Measurements from ENCODE around the gene FAM222A. TPM values are rescaled to one million over a fixed set of nuclear protein-coding genes. Genes with fewer than 3 reads are reported as not detected.
A peak's percentile ranks its signal among the peaks of the same experiment; 100 is the strongest.

The FAM222A gene
- total RNA-seq, 1 donor from 2014 or later, result 11.0 TPM

DNA sequence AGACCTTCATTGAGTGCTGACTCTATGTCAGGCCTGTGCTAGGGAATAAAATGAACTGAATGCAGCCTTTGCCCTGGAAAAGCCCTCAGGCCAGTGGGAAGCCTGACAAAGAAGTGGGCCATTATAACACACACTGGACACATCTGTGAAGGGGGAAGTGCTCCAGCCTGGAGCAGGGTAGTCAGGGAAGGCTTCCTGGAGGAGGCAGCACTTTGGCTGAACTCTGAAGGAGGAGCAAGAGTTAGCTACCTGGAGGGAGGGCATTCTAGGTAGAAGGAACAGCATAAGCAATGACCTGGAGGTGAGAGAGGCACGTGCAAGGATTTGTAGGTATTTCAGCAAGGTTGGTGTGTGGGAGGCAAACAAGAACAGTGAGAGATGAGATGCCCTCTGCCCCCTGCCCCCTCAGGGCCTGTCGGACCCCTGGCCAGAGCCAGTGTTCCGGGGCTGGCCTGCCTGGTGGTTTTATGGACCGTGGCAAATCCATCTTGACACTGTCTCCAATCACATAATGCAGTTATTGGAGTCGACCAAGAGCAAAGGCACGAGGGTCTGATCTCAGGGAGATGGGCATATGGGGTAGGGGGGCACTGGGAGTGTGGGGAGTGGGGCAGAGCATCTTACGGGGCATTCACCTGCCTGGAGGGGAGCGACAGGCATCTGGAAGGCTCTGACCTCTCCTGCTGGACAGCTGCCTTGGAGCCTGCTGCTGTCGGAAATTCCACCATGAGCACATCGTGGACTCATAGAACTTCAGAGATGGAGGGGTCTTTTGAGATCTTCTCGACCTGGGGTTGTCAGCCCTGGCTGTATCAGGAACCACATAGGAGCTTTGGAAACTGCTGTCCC, 2.7 kb upstream of the FAM222A start:
- peak; percentile 30 for DNase-seq (ENCODE audit: low spot score)

DNA sequence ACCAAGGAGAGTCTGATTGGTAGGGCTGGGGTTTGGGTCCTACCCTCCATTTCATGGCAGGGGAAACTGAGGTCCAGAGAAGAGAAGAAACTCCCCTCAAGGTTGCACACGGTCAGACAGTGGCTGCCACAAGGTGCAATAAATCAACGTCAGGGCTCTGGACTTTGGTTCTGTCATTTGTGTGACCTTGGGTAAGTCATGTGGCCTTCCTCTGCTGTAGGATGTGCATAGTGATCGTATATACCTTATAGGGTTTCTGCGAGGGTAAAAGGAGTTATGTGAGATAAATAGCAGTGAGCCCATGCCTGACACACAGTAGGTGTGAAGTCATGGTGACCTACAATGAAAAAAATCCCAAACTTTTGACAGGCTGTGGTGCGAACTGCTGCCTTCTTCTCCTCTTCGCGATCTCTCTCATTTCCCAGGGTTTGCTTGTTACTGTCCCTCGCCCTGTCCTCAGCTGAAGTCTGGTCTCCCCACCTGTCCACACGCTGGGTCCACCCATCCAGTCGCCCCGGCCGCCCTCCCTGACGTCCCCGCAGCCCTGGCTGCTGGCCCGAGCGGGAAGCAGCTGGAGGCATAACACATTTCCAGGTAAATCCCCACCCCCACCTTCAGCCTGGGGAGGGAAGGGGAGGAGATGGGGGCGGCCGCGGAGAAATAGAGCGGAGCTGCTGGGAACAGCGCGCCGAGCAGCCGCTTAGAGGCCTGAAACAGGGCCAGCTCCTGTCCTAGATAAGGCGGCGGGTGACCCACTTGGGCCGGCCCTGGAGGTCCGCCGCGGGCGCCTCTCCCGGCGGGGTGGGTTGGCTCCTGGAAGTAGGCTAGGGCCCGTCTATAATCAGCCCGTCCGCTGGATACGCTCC, 1.8 kb upstream of the FAM222A start:
- no peak for DNase-seq (ENCODE audit: low spot score)

DNA sequence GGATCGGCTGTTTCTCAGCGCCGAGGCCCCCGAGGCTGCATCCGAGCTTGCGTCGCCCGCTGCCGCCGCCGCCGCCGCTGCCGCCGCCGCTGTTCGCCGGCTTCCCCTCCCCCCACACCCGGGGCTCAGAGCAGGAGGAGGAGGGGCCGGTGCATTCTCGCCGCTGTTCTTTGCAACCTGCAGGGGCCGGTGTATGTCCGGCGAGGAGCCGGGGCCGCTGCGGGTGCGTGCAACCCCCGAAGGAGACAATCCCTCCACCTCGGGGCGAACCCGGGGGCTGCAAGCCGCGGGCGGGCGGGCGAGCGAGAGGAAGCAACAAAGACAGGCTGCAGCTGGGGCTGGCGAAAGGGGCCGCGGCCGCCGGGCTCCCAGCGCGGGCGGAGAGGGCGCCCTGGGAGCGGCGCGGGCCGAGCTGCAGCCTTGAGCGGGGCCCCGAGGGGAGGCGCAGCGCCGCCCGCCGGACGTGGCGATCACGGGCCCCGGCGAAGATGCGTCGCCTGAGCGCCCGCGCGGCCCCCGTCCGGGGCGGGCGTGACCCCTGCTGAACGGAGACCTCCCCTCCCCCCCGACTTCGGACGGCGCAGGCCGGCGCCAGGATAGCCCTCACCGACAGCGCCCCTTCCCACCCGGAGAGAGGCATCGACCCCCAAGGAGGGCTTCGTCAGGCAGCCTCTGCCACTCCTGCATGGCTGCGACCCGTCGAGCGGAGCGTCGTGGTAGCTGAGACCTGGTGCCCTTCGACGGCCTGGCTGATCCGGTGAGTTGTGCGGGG, 702 bp downstream of the FAM222A start:
- DNase-seq (ENCODE audit: low spot score), result peak; percentile 58

DNA sequence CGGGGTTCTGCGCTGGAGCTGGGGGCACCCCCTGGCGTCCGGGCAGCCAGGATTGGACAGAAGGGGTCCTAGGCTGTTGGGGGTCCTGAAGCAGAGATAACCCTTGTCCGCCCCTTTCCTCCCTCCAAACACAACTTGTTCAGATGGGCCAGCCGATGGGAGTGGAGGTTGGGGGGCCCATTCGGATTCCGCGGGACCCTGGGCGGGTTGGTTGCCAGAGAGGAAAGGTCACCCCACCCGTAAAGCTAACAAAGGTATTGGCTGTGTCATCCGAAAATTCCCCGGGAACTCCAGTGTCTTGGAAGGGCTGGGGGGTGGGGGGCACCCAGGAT, 1.3 kb downstream of the FAM222A start:
- DNase-seq (ENCODE audit: low spot score), result no peak

DNA sequence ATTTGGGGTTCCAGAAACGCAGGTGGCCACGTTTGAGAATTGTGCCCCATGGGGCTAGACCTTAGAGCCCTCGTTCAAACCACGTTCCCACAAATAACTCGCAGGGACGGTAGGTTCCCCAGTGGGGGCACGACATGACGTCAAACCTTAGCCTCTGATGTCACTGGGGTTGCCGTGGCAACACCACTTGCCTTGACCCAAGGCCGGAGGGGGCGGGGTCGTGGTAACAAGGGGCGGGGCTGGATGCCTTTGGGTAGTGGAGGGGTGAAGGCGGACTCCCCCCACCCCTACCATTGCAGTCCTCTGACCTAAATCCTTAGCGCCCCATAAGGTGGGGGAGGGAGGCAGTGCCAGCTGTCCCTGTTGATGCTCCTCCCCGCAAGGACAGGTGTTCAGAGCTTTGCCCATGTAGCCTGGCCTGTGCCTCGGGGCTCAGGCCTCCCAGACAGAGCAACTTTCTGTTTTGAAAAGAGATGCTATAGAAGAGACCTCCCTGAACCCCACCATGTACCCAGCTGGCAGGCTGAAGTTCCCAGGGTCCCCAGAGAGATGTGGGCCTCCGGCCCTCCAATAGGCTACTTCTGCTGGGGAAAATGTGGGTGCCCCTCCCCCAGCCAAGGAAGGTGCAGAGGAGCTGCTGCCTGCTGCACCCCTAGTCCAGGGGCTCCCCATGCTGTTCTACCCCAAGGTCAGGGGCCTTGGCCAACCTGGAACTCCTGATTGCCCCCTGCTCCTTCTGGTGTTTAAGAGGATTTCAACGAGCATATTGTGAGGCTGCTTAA, 1.9 kb downstream of the FAM222A start:
- DNase-seq (ENCODE audit: low spot score), result no peak

DNA sequence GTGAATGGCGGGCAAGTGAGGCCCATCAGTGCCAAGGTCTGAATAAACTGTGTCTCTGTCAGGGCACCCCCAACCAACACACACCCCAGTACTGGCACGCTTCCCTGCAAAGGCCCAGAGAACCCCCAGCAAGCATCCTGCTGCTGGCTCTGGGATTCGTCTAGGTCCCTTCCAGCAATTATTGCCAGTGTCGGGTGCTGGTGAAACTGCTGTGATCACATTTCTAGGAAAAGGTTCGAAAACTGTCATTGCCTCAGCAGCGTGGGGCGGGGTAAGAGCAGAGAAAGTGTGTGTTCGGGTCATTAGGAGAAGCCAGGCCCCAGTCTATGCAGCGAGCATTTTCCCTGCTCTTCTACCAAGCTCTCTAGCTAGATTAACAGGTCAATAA, 2.5 kb downstream of the FAM222A start:
- no peak for DNase-seq (ENCODE audit: low spot score)

DNA sequence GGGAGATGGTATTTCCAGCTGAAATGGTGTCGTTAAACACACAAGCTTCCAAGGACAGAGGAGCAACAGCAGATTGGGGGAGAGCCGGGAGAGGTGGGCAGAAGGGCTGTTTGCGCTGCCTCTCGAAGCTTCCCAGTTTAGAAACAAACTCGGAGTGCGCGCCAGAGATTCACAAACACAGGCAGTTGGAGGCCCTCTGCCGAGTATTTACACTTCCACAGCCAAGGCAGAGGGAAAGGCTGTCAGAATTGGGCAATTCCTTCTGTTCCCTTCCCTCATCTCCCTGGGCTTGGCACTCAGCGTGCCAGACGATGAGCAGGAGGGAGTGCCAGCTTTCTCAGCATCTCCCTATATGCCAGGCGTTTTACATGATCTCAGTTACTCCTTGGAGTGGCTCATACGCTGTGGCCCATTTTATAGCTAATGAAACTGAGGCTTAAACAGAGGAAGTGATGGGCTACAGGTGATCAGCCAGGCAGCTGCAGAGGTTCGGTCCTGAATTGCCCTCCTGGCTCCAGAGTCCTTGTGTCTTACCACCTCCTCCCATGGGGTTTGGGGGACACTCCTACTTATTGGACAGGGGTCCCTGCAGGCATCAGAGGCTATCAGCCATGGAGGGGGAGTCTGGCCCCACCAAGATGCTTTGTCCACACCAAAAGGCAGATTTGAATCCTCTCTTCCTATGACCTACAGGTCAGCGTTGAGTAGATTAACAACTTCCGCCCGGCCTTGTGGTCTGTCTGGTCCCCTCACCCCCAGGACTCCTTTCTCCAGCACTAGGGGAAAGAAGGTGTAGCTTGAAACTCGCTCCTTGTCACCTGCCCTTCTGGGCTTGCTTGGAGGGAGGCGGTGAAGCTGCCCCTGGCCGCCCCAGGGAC, 3.1 kb downstream of the FAM222A start:
- DNase-seq (ENCODE audit: low spot score), result peak; percentile 49

GRCh38 chr12:109717390-109718357, 4.0 kb downstream of the FAM222A start:
- no peak for DNase-seq (ENCODE audit: low spot score)

DNA sequence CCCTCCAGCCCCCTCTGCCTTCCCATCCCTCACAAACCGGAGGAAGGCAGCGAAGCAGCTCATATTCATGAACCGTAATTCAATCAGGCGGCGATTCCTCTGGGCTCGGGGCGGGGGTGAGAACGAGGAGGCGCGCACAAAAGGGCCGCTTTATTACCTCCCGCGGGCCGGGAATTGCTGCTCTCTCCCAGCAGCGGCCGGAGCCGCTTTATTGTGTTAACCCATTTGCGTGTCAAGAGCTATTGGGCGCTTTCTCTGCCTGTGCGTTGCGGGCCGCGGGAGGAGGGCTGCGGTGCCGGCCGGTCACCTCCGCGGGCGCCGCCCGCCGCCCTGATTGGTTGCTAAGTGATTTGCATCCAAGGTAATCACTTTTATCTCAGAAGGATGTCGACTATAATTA, 4.8 kb downstream of the FAM222A start:
- DNase-seq (ENCODE audit: low spot score), result no peak

GRCh38 chr12:109719123-109720022, 5.7 kb downstream of the FAM222A start:
- no peak for DNase-seq (ENCODE audit: low spot score)

DNA sequence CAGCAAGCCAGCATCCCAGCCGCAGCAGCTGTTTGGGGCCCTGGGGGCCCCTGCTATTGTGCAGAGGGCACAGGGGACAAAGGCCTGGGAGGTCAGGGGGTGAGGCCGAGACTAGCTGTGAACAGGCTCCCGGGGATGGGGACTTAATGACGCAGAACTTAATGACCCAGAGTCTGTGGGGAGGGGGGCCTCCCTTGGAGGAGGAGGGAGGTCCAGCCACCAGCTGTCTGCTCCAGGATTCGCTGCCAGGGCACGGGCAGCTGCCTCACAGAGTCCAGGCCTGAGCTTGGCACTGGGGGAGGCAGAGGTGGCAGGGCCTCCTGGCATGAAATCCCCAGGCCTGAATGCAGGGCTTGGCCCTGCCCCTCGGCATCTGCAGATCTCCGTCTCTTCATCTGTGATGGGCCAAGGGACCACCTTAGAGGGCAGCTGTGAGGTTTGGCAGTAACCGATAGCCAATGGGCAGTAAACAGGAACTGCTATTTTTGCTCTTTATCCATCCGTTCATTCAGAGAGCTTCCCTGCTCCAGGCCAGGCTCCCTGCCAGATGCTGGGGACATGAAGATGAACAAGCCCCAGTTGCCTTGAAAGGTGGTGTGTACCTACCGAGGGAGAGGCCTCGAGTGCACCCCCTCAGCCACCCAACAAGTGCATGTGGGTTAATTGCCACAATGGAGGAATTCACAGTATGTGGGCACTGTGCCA, 6.7 kb downstream of the FAM222A start:
- DNase-seq (ENCODE audit: low spot score), result no peak

GRCh38 chr12:109720857-109721189, 7.2 kb downstream of the FAM222A start:
- DNase-seq (ENCODE audit: low spot score), result no peak

- DNase-seq (ENCODE audit: low spot score), result peak; percentile 84
Measured at GRCh38 chr12:109721276-109721675, 7.7 kb downstream of the FAM222A start.

GRCh38 chr12:109722022-109722720, 8.5 kb downstream of the FAM222A start:
- no peak for DNase-seq (ENCODE audit: low spot score)

GRCh38 chr12:109722721-109723094, 9.1 kb downstream of the FAM222A start:
- DNase-seq (ENCODE audit: low spot score), result no peak

DNA sequence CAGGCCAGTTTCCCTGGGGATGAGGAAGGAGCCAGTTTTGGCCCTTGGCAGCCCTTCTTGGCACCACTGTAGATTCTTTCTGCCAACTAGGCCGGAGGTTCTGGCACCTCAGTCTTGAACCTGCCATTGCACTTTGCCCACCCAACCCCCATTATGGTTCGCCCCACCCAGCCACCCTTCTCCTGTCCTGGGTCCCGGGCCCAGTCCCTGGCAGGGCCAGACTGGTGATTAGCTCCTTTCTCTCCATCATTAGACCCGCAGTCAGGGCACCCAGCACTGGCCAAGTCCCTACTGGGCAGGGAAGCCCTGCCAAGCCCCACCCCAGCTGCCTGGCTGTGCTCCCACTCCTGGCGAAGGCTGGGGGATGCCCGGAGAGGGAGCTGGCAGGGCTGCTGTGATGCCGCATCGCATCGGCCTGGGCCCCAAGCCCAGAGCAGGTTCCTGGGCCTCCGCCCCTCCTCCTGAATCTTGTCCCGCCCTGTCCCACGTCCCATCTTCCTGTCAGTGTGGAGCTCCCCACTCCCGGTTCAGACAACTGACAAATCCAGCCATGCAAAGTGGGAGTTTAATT, 9.8 kb downstream of the FAM222A start:
- DNase-seq (ENCODE audit: low spot score), result peak; percentile 77

Data from mucosa of gallbladder (tissue), 1 donor.